IPS-18a (cell line): ENCODE results near the gene XCL1.

Experiments used
- H3K27ac ChIP-seq: one replicate; pipeline ENCODE4 v1.5.1; 2013; ENCODE audit warnings: low read length
- H3K27me3 ChIP-seq: one replicate; pipeline ENCODE4 v1.6.1; 2013; ENCODE audit warnings: mild to moderate bottlenecking, low read length; ENCODE audit not compliant: control insufficient read depth, insufficient read depth
- H3K36me3 ChIP-seq: one replicate; pipeline ENCODE4 v1.6.1; 2013; ENCODE audit warnings: low read depth, low read length; ENCODE audit not compliant: control insufficient read depth
- H3K4me1 ChIP-seq: one replicate; pipeline ENCODE4 v1.6.1; 2013; ENCODE audit warnings: low read depth, low read length; ENCODE audit not compliant: control insufficient read depth
- H3K4me3 ChIP-seq: one replicate; pipeline ENCODE4 v1.5.1; 2013; ENCODE audit warnings: low read length
- H3K9ac ChIP-seq: one replicate; pipeline ENCODE4 v1.6.1; 2013; ENCODE audit warnings: mild to moderate bottlenecking, low read length, moderate library complexity
- H3K9me3 ChIP-seq: one replicate; pipeline ENCODE4 v1.6.1; 2013; ENCODE audit warnings: low read depth, low read length; ENCODE audit not compliant: control insufficient read depth

The XCL1 gene

GRCh38 chr1:168623831-168624230 is 47.4 kb downstream of the XCL1 start:
- Histone ChIP-seq H3K4me3 (no peak overlapping the region), H3K36me3 (no peaks in the 10 kb centered on the region), H3K27me3 (no peaks in the 10 kb centered on the region), H3K9me3 (no peaks in the 10 kb centered on the region), H3K4me1 (peaks cover 5% of the 10 kb centered on the region), H3K9ac (no peak overlapping the region), H3K27ac (no peak overlapping the region)

GRCh38 chr1:168626326-168626725 is 49.9 kb downstream of the XCL1 start:
- Histone ChIP-seq H3K4me3 (no peak overlapping the region), H3K27ac (no peak overlapping the region), H3K9me3 (no peaks in the 10 kb centered on the region), H3K9ac (no peak overlapping the region), H3K27me3 (no peaks in the 10 kb centered on the region), H3K36me3 (no peaks in the 10 kb centered on the region), H3K4me1 (peaks cover 5% of the 10 kb centered on the region)

GRCh38 chr1:168627370-168627769 is 51.0 kb downstream of the XCL1 start:
- H3K27ac ChIP-seq: no peak overlapping the region
- no peaks in the 10 kb centered on the region for H3K27me3 ChIP-seq
- peaks cover 5% of the 10 kb centered on the region for H3K4me1 ChIP-seq
- no peak overlapping the region for H3K4me3 ChIP-seq
- H3K36me3 ChIP-seq: no peaks in the 10 kb centered on the region
- H3K9ac ChIP-seq: no peak overlapping the region
- no peaks in the 10 kb centered on the region for H3K9me3 ChIP-seq

- no peaks in the 10 kb centered on the region for H3K36me3 ChIP-seq
- no peaks in the 10 kb centered on the region for H3K27me3 ChIP-seq
- H3K4me3 ChIP-seq: no peak overlapping the region
- H3K9me3 ChIP-seq: no peaks in the 10 kb centered on the region
- peaks cover 5% of the 10 kb centered on the region for H3K4me1 ChIP-seq
- H3K27ac ChIP-seq: no peak overlapping the region
- H3K9ac ChIP-seq: no peak overlapping the region
Observed at GRCh38 chr1:168628807-168629206, 52.4 kb downstream of the XCL1 start.

GRCh38 chr1:168629466-168629865 is 53.1 kb downstream of the XCL1 start:
- Histone ChIP-seq H3K4me1 (peaks cover 5% of the 10 kb centered on the region), H3K27ac (no peak overlapping the region), H3K27me3 (no peaks in the 10 kb centered on the region), H3K9ac (no peak overlapping the region), H3K36me3 (no peaks in the 10 kb centered on the region), H3K4me3 (no peak overlapping the region), H3K9me3 (no peaks in the 10 kb centered on the region)
